Endothelial cell of umbilical vein (primary cell): Measurements from ENCODE around the gene PTPN13. TPM values are rescaled to one million over a fixed set of nuclear protein-coding genes. Genes with fewer than 3 reads are reported as not detected.

Experiments used
- BruUV-seq: library from RNA; stranded (reverse); fragments of 400-500 nt; replicated peaks from 2 replicates; lab custom pipeline; 2021; lab: Mats Ljungman, UMichigan
- CTCF ChIA-PET: fragments of 300-600, 350-600 bp; sonication (Branson Sonifier 250); formaldehyde crosslinking; loops from one replicate; lab custom pipeline; 2021; ENCODE audit warnings: antibody characterized with exemption, inconsistent platforms; lab: Charles Lee
- POLR2A ChIA-PET: fragments of 300-600, 350-600 bp; sonication (Branson Sonifier 250); formaldehyde crosslinking; loops from one replicate; lab custom pipeline; 2021; ENCODE audit warnings: antibody characterized with exemption, inconsistent platforms; lab: Charles Lee
- DNase-seq: peaks from one replicate; pipeline ENCODE4 v3.0.0-alpha.2; 2011; ENCODE audit warnings: low read depth, low spot score
- FAIRE-seq: peaks from 2 replicates; lab custom pipeline; 2011; peaks lifted over from hg19 to GRCh38; lab: Jason Lieb, UNC
- H2AFZ ChIP-seq: 2 replicates; pipeline ENCODE4 v1.6.0; 2012; ENCODE audit warnings: low read depth, low read length, control low read depth, inconsistent platforms
- H3K27ac ChIP-seq: 2 replicates; pipeline ENCODE4 v1.5.1; 2011; ENCODE audit warnings: low read depth, mild to moderate bottlenecking, control low read depth, low read length, moderate library complexity; ENCODE audit not compliant: insufficient read depth
- H3K27me3 ChIP-seq, 2 experiments: 2 replicates each; pipeline versions ENCODE4 v1.6.0 to v1.6.1; 2011; ENCODE audit warnings: low read length in 2 of 2, mixed read lengths in 1 of 2; ENCODE audit not compliant: control insufficient read depth in 2 of 2, insufficient read depth in 2 of 2
- H3K36me3 ChIP-seq, 2 experiments: 2 replicates in 1 of 2; 3 replicates in 1 of 2; pipeline ENCODE4 v1.5.1; 2011; ENCODE audit warnings: low read length in 2 of 2, mild to moderate bottlenecking in 1 of 2, moderate library complexity in 1 of 2; ENCODE audit not compliant: control insufficient read depth in 2 of 2, insufficient read depth in 2 of 2; ENCODE audit errors: extremely low read depth in 1 of 2
- H3K4me1 ChIP-seq: 3 replicates; pipeline ENCODE4 v1.5.1; 2011; ENCODE audit warnings: mild to moderate bottlenecking, low read length; ENCODE audit not compliant: control insufficient read depth, insufficient read depth; ENCODE audit errors: extremely low read depth
- H3K4me2 ChIP-seq: 2 replicates; pipeline ENCODE4 v1.6.1; 2011; ENCODE audit warnings: low read length, control low read depth, mixed read lengths; ENCODE audit not compliant: insufficient read depth
- H3K4me3 ChIP-seq, 3 experiments: fragments of 200-600 bp in 1 of 3; sonication (generic), shearing (Covaris generic) in 1 of 3; replicated peaks in 1 of 3; 2 replicates each; pipeline ENCODE4 v1.5.1; 2011 to 2016; ENCODE audit warnings: control low read depth in 3 of 3, low read length in 3 of 3, mild to moderate bottlenecking in 2 of 3, inconsistent platforms in 1 of 3, low read depth in 1 of 3, moderate library complexity in 1 of 3; ENCODE audit not compliant: insufficient read depth in 1 of 3
- H3K79me2 ChIP-seq: 2 replicates; pipeline ENCODE4 v1.6.0; 2012; ENCODE audit warnings: low read length, inconsistent platforms; ENCODE audit not compliant: control insufficient read depth, insufficient read depth
- H3K9ac ChIP-seq: replicated peaks from 2 replicates; pipeline ENCODE3; 2011; ENCODE audit warnings: low read length, control low read depth; ENCODE audit not compliant: insufficient read depth; ENCODE audit errors: extremely low read depth
- H3K9me1 ChIP-seq: replicated peaks from 3 replicates; pipeline ENCODE4 v1.6.0; 2011; ENCODE audit warnings: mild to moderate bottlenecking, low read length; ENCODE audit not compliant: control insufficient read depth, insufficient read depth; ENCODE audit errors: extremely low read depth
- H3K9me3 ChIP-seq: replicated peaks from 2 replicates; pipeline ENCODE4 v1.5.1; 2012; ENCODE audit warnings: low read length, inconsistent platforms; ENCODE audit not compliant: control insufficient read depth, insufficient read depth
- H4K20me1 ChIP-seq: replicated peaks from 2 replicates; pipeline ENCODE3; 2011; ENCODE audit warnings: mild to moderate bottlenecking, low read length; ENCODE audit not compliant: control insufficient read depth, insufficient read depth; ENCODE audit errors: extremely low read depth
- EZH2 ChIP-seq: IDR thresholded peaks from 2 replicates; pipeline ENCODE4 v1.6.1; 2012; ENCODE audit warnings: borderline replicate concordance, low read depth, mild to moderate bottlenecking, moderate library complexity, low read length, inconsistent platforms; ENCODE audit not compliant: severe bottlenecking
- FOS ChIP-seq: IDR thresholded peaks from 2 replicates; pipeline ENCODE4 v1.6.1; 2011; ENCODE audit warnings: mild to moderate bottlenecking, low read length, moderate library complexity, borderline replicate concordance; ENCODE audit not compliant: insufficient read depth
- GATA2 ChIP-seq: IDR thresholded peaks from 2 replicates; pipeline ENCODE4 v1.7.0; 2011; ENCODE audit warnings: low read depth, mild to moderate bottlenecking, moderate library complexity, mixed read lengths, low read length; ENCODE audit not compliant: insufficient read length, insufficient read depth
- JUN ChIP-seq: IDR thresholded peaks from 2 replicates; pipeline ENCODE4 v1.6.1; 2011; ENCODE audit warnings: borderline replicate concordance, low read depth; ENCODE audit not compliant: insufficient read length, insufficient read depth
- MYC ChIP-seq: IDR thresholded peaks from one replicate; pipeline ENCODE4 v1.6.1; 2011; ENCODE audit warnings: mild to moderate bottlenecking, low read depth, low read length
- POLR2A ChIP-seq: IDR thresholded peaks from 2 replicates; pipeline ENCODE4 v1.6.1; 2012; ENCODE audit warnings: low read depth, mild to moderate bottlenecking, control low read depth, low read length
- POLR2AphosphoS5 ChIP-seq: IDR thresholded peaks from 2 replicates; pipeline ENCODE4 v1.6.1; 2012; ENCODE audit warnings: low read depth, mild to moderate bottlenecking, control low read depth, low read length, moderate library complexity; ENCODE audit not compliant: insufficient read depth
- dilution Hi-C: fragments of 300-500 bp; cut with MboI; formaldehyde crosslinking; loops from one replicate; pipeline ENCODE4 v1.15.0; 2019; ENCODE audit warnings: low sequenced_read_pairs; ENCODE audit not compliant: extremely low pct_ligation_motif_present
- intact Hi-C: fragments of 100-400 bp; cut with micrococcal nuclease; formaldehyde crosslinking; loops from one replicate; pipeline ENCODE4 v1.10.0; 2022
- polyA plus RNA-seq, 4 experiments: library from polyadenylated mRNA; depleted of rRNA in 3 of 4; stranded (reverse) in 3 of 4; unstranded in 1 of 4; fragments of >200 nt; gene quantifications; 2 replicates each; pipeline versions ENCODE4 v1.2.1 to v1.2.3, GENCODE V29; 2011 to 2012; ENCODE audit warnings: missing spikeins in 1 of 4
- total RNA-seq: library from RNA; stranded (reverse); gene quantifications from 2 replicates; pipeline ENCODE4 v1.2.3, GENCODE V29; 2021
- TF ChIP-seq, protein P1 (sequence below): IDR thresholded peaks from 2 replicates; pipeline ENCODE4 v1.6.1; 2011; ENCODE audit not compliant: insufficient read depth, insufficient read length
- TF ChIP-seq, protein P2 (sequence below), 2 donors: IDR thresholded peaks; 1 replicate in 1 of 2; 2 replicates in 1 of 2; pipeline ENCODE4 v1.5.1; 2011; ENCODE audit warnings: low read length in 2 of 2, mild to moderate bottlenecking in 2 of 2, moderate library complexity in 2 of 2, control low read depth in 1 of 2, inconsistent platforms in 1 of 2, low read depth in 1 of 2; ENCODE audit not compliant: insufficient read depth in 1 of 2; ENCODE audit errors: extremely low read depth in 1 of 2

The PTPN13 gene
- total and polyA plus RNA-seq, 2 donors (not counting 3 experiments of a cell fraction or from before 2014, with no cell fraction given), result 0.69 to 2.9 TPM

DNA sequence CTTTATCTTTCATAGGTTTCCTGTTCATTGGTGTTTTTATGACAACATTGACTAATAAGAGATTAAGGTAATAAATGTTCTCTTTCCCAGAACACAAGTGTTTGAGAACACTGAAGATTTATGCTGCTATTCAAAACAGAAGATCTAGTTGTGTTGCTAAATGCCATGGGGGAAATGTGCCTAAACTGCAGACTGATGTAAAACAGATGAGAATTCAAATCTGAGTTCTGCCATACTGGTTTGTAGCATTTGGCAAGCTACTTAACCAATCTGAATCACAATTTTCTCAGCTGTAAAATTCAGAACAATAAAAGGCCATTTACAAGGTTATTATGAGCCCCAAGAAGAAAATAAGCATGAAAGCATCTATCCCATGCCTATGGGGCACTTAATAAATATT is 252.8 kb downstream of the PTPN13 start:
- Histone ChIP-seq H3K4me2 (no peak overlapping the region), H3K27me3 (peaks cover 0 to 2% of the 10 kb centered on the region in 2 experiments), H3K36me3 (no peaks in the 10 kb centered on the region), H3K79me2 (no peaks in the 10 kb centered on the region), H3K9me3 (no peaks in the 10 kb centered on the region), H3K4me1 (peaks cover 14% of the 10 kb centered on the region), H3K9me1 (no peaks in the 10 kb centered on the region), H4K20me1 (no peaks in the 10 kb centered on the region), H3K9ac (no peak overlapping the region), H3K27ac (no peak overlapping the region), H3K4me3 (no peak overlapping the region), H2AFZ (no peak overlapping the region)
- intact Hi-C loops, result no loop called here
- dilution Hi-C loops, result no loop called here
- TF ChIP-seq EZH2 (no peak), POLR2AphosphoS5 (no peak), FOS (no peak), JUN (no peak), GATA2 (no peak), POLR2A (no peak), MYC (no peak)
- TF ChIP-seq, protein P1, sequence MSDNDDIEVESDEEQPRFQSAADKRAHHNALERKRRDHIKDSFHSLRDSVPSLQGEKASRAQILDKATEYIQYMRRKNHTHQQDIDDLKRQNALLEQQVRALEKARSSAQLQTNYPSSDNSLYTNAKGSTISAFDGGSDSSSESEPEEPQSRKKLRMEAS, result no peak
- TF ChIP-seq, protein P2, sequence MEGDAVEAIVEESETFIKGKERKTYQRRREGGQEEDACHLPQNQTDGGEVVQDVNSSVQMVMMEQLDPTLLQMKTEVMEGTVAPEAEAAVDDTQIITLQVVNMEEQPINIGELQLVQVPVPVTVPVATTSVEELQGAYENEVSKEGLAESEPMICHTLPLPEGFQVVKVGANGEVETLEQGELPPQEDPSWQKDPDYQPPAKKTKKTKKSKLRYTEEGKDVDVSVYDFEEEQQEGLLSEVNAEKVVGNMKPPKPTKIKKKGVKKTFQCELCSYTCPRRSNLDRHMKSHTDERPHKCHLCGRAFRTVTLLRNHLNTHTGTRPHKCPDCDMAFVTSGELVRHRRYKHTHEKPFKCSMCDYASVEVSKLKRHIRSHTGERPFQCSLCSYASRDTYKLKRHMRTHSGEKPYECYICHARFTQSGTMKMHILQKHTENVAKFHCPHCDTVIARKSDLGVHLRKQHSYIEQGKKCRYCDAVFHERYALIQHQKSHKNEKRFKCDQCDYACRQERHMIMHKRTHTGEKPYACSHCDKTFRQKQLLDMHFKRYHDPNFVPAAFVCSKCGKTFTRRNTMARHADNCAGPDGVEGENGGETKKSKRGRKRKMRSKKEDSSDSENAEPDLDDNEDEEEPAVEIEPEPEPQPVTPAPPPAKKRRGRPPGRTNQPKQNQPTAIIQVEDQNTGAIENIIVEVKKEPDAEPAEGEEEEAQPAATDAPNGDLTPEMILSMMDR (IDR thresholded peaks at IDR 0.05; ENCODE audit: extremely low read depth in 1 of 2, insufficient read depth in 1 of 2, low read depth in 1 of 2, low read length in 2 of 2), result no peak
- no TSS peak for BruUV-seq
- peak; percentile 63 for FAIRE-seq
- ChIA-PET CTCF (interaction anchor here (1.0 kb wide), 1 partner anchor 193 kb away, joined by 3 read pairs; no protein-coding TSS in a partner anchor), POLR2A (no interaction called here)
- peak; percentile 79 for DNase-seq
